HPDE6-E6E7 (cell line): ENCODE results near the gene MKI67.
"Not testable (repeated sequence)": the region's sequence is repeated elsewhere in the genome, so short reads cannot be mapped to it uniquely, and the experiment has no call there.

Experiments used
- DNase-seq: peaks from one replicate; pipeline ENCODE4 v3.0.0; 2011; ENCODE audit warnings: missing footprints; ENCODE audit errors: extremely low spot score

MKI67 gene

DNA sequence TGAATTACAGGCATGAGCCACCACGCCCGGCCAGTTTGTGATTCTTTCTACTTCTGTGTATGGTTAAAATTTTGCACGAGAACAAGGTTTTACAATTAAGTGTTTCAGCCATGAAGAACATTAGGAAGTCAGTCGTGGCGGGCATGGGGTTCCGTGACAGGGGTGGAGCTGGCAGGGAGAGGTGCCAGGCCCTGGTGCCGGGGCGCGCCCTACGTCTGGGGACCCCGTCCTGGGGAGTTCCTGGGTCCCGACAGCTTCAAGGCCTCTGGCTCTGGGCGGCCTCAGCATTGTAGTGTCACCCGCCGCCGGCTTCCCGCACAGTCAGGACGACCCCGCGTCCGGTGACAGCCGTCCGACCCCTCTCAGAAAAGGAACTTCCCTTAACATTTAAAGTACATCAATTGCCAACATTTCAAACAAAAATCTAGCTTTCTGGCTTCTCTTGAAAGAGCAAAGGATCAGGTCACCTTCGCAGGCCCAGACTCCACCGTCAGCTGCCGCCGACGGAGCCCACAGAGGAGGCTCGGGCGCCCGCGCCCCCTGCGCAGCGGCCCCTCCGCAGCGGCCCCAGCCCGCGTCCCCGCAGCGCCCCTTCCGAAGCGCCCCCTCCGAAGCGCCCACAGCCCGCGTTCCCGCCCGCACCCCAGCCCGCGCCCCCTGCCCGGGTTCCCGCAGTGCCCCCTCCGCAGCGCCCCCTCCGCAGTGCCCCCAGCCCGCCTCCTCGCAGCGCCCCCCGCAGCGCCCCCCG is 23.2 kb upstream of the MKI67 start:
- no peak for DNase-seq

DNA sequence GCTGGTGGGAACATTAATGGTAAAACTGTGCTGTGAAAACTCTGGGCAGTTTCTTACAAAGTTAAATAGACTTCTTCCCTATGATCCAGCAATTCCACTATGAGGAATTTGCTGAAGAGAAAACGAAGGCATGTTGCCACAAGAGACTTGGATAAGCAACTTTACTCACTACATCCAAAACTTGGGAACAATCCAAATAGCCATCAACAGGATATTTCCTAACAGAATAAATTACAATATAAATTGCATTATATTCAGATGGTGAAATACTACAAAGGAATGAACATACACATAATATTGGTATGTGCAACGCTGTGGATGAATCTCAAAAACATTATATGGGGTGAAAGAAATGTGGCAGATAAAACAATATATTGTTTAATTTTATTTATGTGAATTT is 21.4 kb upstream of the MKI67 start:
- DNase-seq: no peak

DNA sequence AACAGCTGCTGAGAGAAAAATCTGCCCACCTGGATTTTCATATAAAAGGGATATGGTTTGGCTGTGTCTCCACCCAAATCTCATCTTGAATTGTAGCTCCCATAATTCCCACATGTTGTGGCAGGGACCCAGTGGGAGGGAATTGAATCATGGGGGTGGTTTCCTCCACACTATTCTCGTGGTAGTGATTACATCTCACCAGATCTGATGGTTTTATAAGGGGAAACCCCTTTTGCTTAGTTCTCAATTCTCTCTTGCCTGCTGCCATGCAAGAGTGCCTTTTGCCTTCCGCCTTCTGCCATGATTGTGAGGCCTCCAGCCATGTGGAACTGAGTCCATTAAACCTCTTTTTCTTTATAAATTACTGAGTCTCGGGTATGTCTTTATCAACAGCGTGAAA is 20.8 kb upstream of the MKI67 start:
- no peak for DNase-seq

DNA sequence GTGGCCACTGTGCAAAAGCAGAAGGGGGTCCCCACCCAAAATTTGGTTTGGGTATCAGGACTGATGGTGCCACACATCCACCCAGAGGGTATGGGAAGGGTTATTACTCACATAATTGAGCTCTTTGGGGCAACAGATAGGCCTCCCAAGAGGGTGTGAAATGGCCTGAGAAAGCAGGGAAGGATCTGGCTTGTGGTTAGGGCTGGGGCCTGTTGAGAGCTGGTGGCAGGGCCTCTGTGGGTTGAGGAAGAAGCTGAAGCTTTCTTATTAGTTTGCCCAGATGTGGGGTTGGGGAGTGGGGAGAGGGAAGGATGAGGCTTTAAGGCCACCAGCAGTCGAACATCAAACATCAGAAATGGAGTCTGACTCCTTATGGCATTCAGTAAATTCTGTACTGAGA is 18.3 kb upstream of the MKI67 start:
- DNase-seq: no peak

DNA sequence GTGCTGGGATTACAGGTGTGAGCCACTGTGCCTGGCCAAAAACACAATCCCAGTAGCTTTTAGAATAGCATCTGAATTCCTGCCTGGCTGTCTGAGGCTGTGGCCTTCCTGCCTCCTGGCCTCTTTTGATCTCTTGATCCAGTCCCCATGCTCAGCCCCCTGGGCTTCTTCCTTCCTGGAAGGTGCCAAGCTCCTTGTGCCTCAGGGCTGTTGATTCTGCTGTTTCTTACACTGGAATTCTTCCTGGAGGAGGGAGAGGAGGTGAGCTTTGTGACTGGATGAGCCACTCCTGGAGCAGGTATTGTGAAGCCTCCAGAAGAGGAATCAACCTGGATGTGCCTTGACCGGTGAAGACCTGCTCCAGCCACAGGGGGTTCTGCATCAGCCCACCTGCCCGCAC is 17.3 kb upstream of the MKI67 start:
- no peak for DNase-seq

DNA sequence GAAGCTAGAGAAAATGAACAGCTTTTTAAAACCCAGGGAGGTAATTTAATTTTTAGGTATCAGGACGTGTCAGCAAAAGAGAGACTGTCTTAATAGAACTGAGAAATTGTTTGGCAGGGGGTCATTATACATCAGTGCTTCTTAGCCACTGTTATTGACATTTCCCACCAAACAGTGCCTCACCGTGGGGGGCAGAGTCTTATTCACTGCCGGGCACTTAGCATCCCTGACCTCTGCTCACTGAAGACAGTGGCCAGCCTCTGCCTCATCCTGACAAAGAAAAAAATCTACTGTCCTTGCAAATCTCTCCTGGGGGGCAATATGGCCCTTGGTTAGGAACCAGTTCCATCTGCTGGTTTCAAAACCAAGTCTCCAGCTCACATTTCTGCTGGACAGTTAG is 14.2 kb upstream of the MKI67 start:
- no peak for DNase-seq

DNA sequence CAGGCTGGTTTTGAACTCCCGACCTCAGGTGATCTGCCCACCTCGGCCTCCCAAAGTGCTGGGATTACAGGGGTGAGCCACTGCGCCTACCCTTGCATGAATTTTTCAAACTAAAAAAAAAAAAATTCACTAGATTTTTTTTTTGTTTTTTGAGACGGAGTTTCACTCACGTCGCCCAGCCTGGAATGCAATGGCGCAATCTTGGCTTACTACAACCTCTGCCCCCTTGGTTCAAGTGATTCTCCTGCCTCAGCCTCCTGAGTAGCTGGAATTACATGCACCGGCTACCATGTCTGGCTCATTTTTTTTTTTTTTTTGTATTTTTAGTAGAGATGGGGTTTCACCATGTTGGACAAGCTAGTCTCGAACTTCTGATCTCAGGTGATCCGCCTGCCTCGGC is 12.2 kb upstream of the MKI67 start:
- DNase-seq: not testable (repeated sequence)

DNA sequence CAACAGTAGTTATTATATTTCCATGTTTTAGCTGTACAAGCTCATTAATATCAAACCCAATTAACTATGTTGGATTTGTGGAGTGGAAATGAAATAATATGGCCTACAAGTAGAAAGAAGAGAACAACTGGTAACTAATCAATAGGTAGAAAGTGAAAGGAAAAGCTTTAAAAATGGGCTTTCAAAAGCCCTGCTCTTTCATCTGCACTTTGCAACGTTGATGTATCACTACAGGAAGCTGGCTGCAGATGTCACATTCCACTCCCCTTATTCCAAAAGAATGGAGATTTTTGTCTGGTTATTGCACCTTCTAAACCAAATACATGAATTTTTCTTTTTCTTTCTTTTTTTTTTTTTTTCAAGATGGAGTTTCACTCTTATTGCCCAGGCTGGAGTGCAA is 11.7 kb upstream of the MKI67 start:
- DNase-seq: no peak

DNA sequence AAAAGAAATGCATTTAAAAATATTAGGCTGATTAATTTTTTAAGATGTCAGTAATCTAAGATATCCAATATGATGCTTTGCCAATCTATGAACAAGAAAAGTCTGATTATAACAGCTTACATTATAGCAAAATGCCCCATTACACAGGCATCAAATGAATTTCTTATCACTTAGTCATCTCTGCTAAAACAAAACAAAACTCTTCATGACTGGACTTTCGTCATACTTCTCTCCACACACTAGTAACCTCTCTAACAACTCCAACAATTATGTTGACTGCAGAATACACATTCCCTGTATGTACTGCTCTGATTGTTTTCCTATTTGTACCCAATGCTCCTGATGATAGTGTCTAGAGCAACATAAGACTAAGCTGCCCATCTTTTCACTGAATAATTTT is 3.8 kb upstream of the MKI67 start:
- DNase-seq: peak; percentile 37

DNA sequence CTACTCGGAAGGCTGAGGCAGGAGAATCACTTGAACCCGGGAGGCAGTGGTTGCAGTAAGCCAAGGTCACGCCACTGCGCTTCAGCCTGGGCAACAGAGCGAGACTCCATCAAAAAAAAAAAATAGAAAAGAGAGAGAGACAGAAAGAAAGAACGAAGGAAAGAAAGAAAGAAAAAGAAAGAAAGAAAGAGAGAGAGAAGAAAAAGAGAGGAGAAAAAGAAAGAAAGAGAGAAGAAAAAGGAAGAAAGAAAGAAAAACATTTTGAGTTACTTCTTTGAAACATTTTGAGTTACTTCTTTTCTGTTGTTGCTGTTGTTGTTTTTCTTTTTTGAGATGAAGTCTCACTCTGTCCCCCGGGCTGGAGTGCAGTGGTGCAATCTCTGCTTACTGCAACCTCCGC is 2.4 kb upstream of the MKI67 start:
- no peak for DNase-seq

DNA sequence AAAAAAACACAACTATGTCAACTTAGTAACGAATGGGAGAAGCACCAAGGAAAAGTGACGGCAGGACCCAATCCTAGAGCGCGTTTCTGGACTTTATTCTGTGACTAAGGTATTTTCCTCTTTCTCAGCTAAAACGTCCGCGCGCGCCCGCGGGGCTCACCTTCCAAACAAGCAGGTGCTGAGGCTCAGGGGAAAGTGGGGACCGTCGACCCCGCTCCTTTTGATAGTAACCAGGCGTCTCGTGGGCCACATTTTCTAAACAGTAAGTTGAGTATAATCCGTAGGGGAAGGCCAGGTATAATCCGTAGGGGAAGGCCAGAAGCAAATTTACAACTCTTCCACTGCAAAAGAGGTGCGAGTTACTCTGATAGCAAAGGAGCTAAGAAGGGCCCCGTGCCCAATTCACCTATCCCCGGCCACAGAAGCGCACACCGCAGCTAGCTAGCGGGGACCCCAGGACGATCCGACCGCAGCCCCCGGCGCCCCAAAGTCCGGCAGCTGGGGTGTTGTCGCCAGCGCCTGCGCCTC is 743 bp downstream of the MKI67 start:
- DNase-seq: peak; percentile 11

DNA sequence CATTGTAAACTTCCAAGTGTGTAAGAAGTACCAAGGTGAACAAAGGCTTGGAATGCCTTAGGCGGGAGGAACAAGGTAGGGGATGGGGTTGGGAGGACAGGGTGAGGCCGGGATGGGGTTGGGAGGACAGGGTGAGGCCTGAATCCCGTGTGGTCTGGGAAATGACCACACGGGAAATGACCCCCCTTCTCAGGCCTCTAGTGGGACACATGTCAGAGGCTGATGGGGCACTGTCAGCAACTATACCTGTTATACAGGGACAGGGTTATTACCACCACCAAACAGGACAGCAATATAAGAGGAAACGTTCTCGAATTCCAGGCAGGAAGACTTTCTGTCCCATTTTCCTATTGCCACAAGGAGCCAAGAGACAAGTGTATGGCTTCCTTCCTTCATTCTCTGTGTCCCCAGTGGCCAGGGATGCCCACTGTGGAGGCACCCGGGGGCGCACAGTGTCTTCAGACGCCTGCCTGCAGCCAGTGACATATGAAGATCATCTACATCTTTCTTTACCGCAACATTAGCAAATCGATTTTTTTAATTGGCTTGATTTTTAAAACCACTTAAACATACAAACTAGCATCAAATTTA is 1.3 kb downstream of the MKI67 start:
- DNase-seq: no peak

DNA sequence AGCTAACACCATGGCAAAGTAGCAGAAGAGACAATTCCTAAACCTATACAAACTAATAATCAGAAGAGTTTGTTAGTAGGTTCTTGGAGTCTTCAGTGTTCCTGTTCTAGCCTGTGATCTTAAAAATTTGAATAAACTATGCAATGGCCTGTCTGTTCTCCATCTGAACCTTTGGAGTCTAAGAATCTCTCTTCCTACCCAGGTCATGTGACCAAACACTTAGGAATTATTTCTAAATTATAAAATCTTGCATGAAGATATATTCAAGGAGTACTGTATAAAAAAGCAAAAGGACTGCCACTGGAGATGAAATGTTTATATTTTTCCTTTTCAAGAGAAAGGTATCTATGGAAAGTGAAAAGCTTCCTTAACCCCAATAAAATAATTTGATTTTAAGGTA is 2.4 kb downstream of the MKI67 start:
- no peak for DNase-seq

DNA sequence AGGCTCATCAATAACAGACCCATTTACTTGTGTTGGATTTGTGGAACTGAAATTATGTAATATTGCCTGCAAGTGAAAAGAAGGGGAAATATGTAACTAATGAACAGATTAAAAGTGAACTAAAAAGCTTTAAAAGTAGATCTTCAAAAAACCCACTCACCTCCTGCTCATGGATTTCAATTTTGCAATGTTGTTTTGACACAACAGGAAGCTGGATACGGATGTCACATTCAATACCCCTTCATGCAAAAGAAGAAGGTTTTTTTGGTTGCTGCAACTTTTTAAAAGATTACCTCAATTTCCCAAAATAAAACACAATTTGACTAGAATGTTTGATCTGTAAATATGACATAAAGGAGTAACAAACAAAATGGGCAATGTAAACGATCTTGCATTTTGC is 3.3 kb downstream of the MKI67 start:
- DNase-seq: no peak

DNA sequence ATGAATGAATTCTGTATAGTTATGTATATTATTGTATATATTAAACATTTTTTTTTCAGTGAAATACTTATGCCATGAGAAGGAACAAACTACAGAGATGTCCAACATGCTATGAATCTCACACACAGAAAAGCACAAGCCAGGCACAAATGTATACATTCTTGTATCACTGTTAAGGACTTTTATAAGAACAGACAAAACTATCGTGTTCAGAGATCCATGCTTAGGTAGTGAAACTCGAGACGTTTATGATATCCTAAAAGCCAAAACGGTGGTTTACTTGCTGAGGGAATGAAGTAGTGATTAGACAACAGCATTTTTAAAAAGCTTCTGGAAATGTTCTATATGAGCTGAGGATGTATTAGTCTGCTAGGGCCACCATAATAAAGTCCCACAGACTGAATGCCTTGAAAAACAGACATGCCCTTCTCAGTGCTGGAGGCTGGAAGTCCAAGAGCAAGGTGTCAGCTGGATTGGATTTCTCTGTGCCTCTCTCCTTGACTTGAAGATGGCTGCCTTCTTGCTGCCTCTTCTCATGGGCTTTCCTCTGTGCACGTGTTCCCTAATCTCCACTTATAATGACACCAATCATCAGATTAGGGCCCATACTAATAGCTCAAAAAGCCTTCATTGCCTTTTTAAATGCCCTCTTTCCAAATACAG is 4.3 kb downstream of the MKI67 start:
- no peak for DNase-seq

DNA sequence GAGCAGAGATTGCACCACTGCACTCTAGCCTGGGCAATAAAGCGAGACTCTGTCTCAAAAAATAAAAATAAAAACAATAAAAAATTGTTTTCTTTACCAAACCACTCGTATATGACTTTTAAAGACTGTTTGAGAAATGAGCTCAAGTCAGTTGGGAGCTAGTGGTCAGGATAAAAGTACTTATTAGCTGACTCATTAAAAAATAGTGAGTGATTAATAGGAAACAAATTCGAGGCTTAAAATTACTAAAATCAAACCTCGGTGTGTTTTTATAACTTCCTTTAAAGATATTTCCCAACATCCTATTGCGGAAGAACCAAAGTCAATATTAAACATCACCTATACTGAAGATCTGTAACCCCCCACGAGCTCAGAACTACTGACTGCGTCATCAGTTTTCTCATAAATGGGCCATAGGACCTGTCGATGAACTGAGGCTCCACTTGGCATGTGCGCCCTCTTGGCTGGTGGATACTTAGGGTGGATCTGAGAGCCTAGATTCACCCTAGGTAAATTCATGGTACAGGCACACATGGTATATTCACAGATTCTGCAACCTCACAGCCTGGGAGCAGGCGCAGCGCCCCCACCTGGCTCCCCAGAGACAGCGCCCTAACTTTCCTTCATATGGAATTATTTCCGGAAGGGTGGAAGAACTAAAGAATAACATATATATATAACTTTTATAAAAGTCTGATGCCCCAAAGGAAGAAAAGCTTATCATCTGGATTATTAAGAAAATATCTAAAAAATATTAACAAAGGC is 9.2 kb downstream of the MKI67 start:
- no peak for DNase-seq

DNA sequence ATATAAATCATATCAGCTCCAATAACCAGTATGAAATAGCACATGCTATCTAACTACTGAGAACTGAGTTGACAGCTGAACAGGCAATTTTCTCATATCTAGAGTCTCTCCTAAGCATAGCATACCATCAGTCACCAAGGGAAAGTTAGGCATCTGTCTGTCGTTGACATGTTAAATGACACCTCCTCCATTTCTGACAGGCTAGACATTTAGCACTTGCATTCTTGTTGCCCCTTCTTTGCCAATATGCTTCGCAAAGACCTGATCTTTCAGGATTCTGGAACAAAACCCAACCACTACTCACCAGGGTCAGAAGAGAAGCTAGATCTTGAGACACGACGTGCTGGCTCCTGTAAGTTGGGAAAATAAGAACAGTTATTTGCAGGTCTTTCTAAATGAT is 10.0 kb downstream of the MKI67 start:
- DNase-seq: no peak

DNA sequence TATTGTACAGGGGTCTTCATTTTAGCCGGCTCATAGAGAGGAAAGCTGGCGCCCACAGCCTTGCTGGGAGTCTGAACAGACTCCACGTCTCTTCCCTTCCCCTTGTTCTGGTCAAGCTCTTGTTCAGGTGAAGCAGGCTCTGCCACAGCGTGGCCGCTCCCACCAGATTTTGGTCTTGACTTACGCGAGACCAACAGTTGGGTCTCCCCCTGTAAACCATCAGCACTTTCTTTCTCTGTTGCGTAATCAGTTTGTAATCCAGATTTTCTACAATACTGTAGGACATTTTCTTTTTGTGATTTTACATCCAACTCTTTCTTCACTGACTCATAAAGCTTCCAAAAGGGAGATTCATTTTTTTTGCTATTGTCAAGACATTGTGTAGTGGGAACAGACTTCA is 10.9 kb downstream of the MKI67 start:
- no peak for DNase-seq

DNA sequence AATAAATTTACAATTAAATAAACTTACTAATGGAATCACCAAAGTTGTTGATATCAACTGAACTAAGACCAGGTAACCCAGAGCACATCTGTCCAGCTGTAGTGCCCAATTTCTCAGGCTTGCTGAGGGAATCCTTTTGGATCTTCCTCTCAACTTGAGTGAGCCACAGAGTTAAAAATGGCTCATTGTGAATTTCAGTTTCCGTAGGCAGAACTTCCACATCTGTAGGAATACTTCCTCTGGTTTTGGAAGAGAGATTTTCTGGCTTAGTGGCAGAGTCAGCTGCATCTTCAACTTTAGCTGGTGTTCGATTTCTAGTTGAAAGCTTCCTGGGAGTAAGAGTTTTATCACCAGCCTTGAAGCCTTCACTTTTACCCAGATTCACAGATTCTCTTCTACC is 11.3 kb downstream of the MKI67 start:
- DNase-seq: no peak

DNA sequence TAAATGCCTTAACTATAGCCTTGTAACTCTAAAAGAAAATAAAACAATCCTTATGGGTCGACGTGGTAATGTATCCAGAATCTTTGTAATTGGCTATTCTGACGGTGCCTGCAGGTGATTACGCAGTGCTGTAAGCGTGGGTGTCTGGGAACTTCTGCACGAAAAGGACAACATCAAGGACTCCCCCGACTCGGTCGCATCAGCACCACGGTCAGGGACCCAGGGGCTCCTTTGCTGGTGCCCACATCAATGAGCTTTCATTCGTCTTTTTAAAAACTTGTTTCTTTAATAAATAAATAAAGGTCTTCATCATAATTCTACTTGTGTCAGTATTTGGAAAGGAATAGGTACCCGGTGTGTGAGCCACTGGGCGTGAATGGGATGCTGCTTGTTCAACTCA is 13.2 kb downstream of the MKI67 start:
- no peak for DNase-seq

DNA sequence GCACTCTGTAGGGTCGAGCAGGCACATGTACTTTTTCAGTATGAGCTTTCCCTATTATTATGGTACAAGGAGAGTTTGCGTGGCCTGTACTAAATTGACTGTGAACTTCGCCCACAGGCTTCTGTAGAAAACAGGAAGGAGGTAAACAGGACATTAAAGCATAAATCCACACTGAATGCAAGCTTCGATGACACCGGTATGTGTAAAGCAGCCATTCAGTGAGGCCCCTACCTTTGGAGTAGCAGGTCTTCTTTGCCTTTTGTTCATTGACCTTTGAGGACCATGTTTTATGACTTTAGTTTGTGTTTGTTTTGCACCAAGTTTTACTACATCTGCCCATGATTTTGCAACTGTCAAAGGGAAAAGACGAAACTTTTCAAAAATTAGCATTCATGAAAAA is 14.5 kb downstream of the MKI67 start:
- DNase-seq: no peak

DNA sequence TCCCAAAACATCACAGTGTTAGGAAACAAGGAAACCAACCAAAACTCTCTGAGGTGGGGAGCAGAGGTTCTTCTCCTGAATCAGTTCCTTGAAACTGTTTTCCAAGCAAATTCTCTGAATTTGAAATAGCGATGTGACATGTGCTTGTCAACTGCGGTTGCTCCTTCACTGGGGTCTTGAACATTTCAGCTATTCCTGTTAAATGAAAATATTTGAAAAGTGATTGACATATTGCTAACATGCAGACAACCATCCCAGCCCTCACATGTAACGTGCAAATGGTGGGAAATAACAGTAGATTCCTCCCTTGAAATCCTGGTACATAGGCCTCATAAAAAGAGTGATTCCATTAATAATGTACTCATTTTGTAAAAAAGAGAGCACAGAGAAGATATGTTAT is 15.9 kb downstream of the MKI67 start:
- no peak for DNase-seq
